GM18867 (cell line): ENCODE measurements around the gene ZNF718.
"Not testable (repeated sequence)": the region's sequence is repeated elsewhere in the genome, so short reads cannot be mapped to it uniquely, and the experiment has no call there.

Source experiments
- ATAC-seq: cut with Tn5 transposase; IDR thresholded peaks from one replicate; pipeline ENCODE4 v1.9.1; 2021; ENCODE audit warnings: mild to moderate bottlenecking, moderate library complexity; ENCODE audit not compliant: unreplicated experiment

The ZNF718 gene

DNA sequence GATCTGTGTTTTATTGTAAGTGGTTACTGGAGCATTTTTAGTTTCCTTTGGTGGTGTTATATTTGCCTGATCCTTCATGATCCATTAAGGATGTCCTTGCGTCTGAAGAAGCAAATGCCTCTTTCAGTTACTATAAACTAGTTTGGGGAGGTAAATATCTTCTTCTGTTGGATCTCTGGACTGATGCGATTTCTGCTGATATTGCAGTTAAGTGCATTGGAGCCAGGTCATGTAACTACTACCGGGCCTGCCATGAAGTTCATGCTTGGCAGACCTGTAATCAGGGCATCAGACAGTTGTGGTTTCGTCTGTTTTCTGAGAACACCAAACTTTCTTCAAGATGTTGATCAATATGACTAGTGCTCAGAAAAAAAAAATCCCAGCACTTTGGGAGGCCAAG lies 22.9 kb downstream of the ZNF718 start:
- ATAC-seq: no peak

DNA sequence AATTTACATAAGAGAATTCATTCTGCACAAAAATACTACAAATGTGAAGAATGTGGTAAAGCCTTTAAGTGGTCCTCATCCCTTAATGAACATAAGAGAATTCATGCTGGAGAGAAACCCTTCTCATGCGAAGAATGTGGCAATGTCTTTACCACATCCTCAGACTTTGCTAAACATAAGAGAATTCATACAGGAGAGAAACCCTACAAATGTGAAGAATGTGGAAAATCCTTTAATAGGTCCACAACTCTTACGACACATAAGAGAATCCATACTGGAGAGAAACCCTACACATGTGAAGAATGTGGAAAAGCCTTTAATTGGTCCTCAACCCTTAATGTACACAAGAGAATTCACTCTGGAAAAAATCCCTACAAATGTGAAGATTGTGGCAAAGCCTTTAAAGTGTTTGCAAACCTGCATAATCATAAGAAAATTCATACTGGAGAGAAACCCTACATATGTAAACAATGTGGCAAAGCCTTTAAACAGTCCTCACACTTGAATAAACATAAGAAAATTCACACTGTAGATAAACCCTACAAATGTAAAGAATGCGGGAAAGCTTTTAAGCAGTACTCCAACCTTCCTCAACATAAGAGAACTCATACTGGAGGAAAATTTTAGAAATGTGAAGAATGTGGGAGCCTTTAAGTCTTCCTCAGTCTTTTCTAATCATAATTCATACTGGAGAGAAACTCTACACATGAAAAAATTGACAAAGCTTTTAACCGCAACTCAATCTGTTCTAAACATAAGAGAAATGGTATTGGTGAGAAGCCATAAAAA lies 37.4 kb downstream of the ZNF718 start:
- no peak for ATAC-seq

DNA sequence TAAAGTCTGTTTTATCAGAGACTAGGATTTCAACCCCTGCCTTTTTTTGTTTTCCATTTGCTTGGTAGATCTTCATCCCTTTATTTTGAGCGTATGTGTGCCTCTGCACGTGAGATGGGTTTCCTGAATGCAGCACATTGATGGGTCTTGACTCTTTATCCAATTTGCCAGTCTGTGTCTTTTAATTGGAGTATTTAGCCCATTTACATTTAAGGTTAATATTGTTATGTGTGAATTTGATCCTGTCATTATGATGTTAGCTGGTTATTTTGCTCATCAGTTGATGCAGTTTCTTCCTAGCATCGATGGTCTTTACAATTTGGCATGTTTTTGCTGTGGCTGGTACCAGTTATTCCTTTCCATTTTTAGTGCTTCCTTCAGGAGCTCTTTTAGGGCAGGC lies 45.3 kb downstream of the ZNF718 start:
- ATAC-seq: not testable (repeated sequence)

DNA sequence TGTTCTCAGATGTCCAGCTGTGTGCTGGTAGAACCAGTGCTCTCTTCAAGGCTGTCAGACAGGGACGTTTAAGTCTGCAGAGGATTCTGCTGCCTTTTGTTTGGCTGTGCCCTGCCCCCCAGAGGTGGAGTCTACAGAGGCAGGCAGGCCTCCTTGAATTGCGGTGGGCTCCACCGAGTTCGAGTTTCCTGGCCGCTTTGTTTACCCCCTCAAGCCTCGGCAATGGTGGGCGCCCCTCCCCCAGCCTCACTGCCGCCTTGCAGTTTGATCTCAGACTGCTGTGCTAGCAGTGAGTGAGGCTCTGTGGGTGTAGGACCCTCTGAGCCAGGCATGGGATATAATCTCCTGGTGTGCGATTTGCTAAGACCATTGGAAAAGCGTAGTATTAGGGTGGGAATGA lies 47.0 kb downstream of the ZNF718 start:
- not testable (repeated sequence) for ATAC-seq

DNA sequence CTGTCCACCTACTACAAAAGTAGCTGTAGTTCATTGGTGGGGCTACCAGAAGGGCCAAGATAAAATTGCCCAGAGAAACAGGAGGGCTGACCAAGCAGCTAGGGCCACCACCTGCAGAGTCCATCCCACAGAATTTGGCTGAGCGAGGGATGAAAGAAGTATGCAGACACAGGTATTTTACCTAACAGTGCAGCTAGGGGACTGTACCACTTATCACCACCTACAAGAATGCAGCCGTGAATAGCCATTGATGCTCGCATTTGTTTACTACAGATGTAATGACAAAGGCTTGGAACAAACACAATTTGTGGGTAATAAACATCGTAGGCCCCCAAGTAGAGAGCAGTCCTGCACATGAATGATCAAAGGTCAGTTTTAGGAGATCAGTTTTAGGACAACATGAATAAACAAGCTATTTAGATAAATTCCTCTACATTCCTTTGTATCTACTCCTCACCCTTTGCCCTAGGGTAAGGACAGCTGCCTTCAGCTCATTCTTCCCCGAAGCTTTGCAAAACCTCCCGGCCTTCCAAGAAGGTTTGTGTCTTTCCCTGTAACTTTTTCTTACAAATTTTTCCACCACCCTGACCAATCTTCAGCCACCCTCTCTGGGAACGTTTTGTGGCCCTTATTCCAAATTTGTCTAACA lies 49.5 kb downstream of the ZNF718 start:
- no peak for ATAC-seq

DNA sequence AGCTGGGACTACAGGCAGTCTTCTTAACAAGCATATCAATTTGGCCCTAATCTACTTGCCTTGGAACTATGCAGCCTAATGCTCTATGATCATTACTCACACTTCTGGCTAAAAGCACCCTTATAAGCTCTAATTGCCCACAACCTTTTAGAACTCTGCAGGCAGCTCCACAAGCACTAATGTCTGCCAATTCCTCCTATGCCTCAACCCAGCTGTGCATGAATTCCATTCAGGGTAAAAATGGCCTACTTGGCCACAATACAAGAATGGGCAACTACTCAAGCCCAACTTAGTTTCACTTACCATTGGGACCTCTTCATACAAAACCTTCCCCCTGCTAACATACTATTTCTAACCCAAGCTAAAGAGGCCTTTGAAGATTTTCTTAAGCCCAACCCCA lies 51.7 kb downstream of the ZNF718 start:
- ATAC-seq: no peak

DNA sequence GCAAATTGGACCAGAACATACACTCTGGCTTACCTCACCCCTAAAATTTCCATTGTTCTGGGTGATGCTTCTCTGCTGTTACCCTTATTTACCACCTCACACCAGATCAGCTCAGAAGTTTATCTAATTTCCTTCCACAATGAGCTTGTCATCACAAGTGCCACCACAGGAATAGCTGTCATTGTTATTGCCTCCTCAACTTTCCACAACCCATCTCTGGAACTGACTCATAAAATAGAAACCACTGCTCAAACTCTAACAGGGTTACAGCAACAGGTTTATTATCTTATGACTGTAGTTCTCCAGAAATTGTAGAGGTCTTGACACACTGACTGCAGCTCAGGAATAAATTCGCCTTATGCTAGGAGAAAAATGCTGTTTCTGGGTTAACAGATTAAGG lies 52.7 kb downstream of the ZNF718 start:
- no peak for ATAC-seq

DNA sequence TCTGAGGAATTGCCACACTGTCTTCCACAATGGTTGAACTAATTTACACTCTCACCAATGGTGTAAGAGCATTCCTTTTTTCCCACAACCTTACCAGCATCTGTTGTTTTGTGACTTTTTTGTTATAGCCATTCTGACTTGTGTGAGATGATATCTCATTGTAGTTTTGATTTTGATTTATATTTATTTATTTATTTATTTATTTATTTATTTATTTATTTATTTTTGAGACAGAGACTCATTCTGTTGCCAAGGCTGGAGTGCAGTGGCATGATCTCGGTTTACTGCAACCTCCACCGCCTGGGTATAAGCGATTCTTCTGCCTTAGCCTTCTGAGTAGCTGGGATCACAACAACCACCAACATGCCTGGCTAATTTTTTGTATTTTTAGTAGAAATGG lies 57.9 kb downstream of the ZNF718 start:
- ATAC-seq: not testable (repeated sequence)

DNA sequence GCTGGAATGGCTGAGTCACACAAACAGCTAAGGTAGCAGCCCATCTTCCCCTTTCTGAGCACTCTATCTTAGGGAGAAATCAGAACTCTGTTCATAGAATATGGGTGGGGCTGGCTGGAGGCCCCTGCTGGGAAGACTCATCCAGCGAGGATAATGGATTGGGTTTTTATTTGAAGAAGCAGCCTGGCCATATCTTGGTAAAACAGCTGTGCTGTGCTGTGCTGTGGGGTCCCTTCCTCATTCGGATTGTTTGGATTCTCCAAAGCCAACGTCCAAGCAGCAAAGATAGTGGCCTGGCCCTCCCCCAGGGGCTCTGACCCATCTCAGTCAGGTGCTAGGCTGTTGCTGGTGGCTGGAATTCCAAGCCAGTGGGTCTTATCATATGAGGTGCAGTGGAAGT lies 63.8 kb downstream of the ZNF718 start:
- no peak for ATAC-seq

DNA sequence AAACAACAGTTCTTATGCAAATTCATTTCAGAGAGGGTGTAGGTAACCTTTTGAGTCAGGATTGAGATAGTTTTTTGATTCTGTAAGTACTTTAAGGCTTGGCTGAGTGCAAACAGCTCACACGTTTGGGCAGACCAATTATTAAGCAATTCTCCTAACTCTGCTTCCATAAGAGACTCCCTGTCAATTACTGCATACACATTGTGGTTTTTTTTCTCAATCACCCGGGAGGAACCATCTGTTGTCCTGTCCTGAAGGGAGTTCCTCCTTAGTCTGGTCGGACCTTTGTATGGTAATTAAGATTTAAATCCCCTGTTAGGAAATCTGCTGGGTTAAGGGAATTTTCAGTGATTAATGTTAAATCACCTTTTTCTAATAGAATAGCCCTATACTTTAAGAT lies 70.9 kb downstream of the ZNF718 start:
- not testable (repeated sequence) for ATAC-seq

DNA sequence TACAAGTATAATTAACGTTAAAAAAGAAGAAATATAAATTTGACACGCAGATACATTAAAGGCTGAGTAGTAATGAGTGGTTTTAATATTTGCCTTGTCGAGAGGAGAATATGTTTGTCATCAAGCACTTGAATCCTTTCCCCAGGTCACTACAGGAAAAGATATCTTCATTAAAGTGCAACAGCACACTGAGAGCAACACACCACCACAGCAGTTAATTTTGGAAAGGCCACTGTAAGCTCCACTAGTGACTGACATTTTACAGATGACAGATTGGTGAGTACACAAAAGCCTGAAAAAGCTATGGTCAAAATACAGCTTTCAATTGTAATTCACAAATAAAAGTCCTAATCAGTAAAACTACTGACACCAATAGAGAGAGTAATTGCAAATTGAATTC lies 76.6 kb downstream of the ZNF718 start:
- no peak for ATAC-seq

DNA sequence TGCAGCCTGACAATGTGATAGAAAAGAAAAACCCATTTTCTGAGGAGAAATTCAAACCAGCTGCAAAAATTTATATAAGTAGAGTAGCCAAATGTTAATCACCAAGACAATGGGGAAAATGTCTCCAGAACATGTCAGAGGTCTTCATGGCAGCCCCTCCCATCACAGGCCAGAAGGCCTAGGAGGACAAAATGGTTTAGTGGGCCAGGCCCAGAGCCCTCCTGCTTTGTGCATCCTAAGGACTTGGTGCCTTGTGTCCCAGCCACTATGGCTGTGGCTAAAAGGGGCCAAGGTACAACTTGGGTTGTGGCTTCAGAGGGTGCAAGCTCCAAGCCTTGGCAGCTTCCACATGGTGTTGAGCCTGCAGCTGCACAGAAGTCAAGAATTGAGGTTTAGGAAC lies 78.5 kb downstream of the ZNF718 start:
- not testable (repeated sequence) for ATAC-seq

DNA sequence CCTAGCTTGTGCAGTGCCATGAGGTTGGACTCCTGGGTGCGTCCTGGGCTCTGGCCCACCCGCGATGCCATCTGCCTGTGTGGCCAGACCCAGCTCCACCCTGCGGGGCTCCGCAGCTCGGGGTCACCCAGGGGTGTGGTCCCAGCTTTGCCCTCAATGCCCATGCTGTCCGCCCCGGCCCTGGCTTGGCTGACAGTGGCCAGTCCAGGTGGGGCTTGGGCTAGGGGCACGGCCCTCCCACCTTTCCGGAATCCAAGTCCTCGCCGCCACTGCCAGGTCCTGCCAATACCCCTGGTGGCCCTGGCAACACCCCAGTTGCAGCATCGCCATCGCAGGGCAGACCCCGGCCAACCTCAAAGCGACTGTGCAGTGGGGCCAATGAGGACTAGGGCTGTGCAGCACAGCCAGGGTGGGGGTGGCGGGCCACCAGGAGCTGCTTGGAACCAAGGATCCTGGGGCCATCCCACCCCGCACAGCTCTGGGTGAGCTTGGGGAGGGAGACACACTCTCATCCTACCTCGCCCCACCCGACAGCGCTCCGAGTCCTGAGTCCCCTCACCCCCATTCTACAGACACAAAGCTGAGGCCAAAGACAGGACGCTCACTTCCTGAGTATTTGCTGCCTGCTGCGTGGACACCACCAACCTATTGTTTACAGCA lies 80.9 kb downstream of the ZNF718 start:
- ATAC-seq: no peak

DNA sequence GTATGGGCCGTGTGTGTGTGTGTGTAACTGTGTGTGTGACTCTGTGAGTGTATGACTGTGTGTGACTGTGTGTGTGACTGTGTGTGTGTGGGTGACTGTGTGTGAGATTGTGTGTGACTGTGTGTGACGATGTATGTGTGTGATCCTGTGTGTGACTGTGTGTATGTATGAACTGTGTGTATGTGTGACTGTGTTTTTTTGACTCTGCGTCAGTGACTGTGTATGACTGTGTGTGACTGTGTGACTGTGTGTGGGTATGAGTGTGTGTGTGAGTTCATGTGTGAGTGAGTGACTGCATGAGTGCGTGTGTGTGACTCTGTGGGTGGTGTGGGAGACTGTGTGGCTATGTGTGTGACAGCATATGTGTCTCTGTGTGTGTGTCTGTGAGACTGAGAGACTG lies 81.8 kb downstream of the ZNF718 start:
- no peak for ATAC-seq

DNA sequence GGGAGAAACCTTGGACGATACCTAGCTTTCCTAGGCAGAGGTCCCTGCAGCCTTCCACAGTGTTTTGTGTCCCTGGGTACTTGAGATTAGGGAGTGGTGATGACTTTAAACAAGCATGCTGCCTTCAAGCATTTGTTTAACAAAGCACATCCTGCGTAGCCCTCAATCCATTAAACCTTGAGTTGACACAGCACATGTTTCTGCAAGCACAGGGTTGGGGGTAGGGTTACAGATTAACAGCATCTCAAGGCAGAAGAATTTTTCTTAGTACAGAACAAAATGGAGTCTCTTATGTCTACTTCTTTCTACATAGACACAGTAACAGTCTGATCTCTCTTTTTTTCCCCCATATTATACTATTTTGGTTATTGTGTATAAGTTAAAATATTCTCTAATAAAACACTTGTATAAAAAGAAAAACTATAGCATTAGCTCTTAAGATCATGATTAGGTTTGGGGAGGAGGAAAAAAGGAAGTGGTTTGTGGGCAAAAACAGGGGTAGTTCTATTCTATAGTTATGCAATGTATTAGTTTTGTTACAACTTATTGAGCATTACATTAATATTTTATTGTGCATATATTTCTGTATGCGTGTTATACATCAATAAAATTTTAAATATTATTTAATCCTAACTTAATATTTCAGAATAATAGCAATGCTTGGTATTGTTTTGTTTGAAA lies 84.3 kb downstream of the ZNF718 start:
- not testable (repeated sequence) for ATAC-seq

DNA sequence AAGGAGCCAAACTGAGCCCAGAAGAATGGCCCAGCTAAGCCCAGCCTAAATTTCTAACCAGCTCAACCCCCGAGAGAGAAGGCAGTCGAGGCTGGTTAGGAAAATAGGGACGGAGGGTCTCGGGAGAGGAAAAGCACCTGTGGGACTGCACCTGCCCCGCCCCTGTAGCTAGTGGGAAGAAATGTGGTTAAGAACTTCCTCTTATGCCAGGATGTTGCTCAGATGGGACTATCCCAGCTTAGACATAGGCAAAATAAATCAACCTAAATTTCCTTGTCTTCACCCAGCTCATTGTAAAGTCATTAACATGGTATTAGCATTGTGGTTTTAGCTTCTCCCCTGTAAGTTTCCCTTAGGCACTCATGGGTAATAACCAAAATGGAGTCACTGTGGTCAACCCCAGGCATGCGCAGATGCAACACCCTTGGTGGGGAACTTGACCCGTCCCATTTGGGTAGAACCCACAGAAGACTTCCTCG lies 86.8 kb downstream of the ZNF718 start:
- no peak for ATAC-seq

DNA sequence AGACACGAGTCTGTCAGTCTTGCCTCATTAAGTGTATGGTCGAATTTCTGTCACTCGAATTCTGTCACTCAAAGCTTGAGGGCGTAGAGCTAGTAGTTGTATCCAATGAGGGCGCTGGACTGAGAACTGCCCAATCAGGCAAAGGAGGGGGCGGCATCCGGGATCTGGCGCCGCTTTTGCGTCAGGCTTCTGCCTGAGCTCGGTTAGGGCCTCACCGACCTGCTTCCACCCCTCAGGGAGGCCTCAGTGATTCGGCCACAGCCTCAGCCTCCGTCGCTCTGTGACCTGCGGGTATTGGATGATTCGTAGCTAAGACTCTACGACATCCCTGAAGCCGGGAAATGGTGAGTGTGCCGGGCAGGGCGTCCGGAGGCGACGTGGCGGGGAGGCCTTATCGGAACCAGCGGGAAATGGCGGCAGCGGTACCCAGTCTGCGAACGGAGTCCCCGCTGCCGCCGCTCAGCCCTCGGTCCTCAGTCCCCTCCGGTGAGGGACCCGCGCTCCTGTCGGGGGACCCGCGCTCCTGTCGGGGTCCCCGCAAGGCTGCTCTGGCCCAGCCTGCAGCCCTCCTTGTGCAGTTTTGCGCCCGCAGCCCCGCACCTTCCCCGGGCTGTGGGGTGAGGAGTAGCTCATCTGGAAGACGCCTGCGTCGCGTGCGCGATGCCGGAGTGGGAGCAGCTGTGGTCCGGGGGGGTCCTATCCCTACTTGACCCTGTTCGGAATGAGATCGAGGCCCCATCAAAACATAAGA lies 88.3 kb downstream of the ZNF718 start:
- ATAC-seq: no peak

DNA sequence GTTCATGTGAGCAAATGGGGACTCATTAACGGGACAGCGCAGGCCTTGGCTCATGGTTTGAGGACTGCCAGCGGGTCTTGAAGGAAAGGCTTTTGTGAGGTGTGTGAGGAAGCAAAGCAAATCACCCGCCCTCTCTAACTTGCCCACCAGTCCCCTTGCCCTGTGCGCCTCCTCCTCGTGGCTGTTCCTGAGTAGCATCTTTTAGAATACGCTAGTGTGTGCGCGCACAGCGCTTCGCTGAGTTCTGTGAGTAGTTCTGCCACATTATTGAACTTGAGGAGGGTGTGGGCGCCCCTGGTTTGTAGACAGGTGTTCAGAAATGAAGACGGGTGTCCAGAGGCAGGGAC lies 88.9 kb downstream of the ZNF718 start:
- not testable (repeated sequence) for ATAC-seq
